K562 (cell line): Measurements from ENCODE around the gene UHRF1. TPM values are rescaled to one million over a fixed set of nuclear protein-coding genes. Genes with fewer than 3 reads are reported as not detected.

Experiments used
- BRCA1 ChIP-seq, 2 experiments: fragments of 450-650 bp in 1 of 2; sonication (generic) in 1 of 2; formaldehyde crosslinking in 1 of 2; IDR thresholded peaks; 2 replicates each; pipeline versions ENCODE4 v1.5.0 to v1.6.1; 2017 to 2020; ENCODE audit warnings: mild to moderate bottlenecking in 1 of 2, missing genetic modification reagents in 1 of 2
- CBX3 ChIP-seq, 2 experiments: IDR thresholded peaks; 1 replicate in 1 of 2; 2 replicates in 1 of 2; pipeline ENCODE4 v1.6.1; 2012; ENCODE audit warnings: inconsistent platforms in 2 of 2, low read length in 2 of 2, borderline replicate concordance in 1 of 2, control low read depth in 1 of 2
- CREB1 ChIP-seq, 2 experiments: sonication (generic) in 1 of 2; formaldehyde crosslinking in 1 of 2; IDR thresholded peaks; 2 replicates each; pipeline versions ENCODE4 v1.6.1 to v1.8.0; 2012 to 2022; ENCODE audit warnings: inconsistent platforms in 1 of 2, mild to moderate bottlenecking in 1 of 2, missing genetic modification reagents in 1 of 2, moderate library complexity in 1 of 2
- ESRRB ChIP-seq: fragments of 250-450 bp; sonication (Bioruptor Pico); IDR thresholded peaks from 2 replicates; pipeline ENCODE4 v1.5.0; 2020; ENCODE audit warnings: mild to moderate bottlenecking, moderate library complexity, borderline replicate concordance
- FOXO4 ChIP-seq: fragments of 450-650 bp; formaldehyde crosslinking; IDR thresholded peaks from 2 replicates; pipeline ENCODE4 v1.4.0; 2020; ENCODE audit warnings: mild to moderate bottlenecking, moderate library complexity
- GATA2 ChIP-seq: sonication (generic); formaldehyde crosslinking; IDR thresholded peaks from 2 replicates; pipeline ENCODE4 v1.4.0; 2020; ENCODE audit warnings: mild to moderate bottlenecking, missing genetic modification reagents
- HOXB6 ChIP-seq: fragments of 250-450 bp; sonication (Bioruptor Pico); IDR thresholded peaks from 2 replicates; pipeline ENCODE4 v1.5.1; 2022; ENCODE audit warnings: mild to moderate bottlenecking, borderline replicate concordance
- MYBL2 ChIP-seq, 2 experiments: fragments of 450-650 bp in 1 of 2; sonication (generic) in 1 of 2; formaldehyde crosslinking in 1 of 2; IDR thresholded peaks; 2 replicates each; pipeline versions ENCODE4 v1.6.1 to v1.8.1; 2017 to 2022; ENCODE audit warnings: borderline replicate concordance in 1 of 2, inconsistent platforms in 1 of 2, low read depth in 1 of 2, mild to moderate bottlenecking in 1 of 2, missing genetic modification reagents in 1 of 2, moderate library complexity in 1 of 2
- PREB ChIP-seq: sonication (generic); formaldehyde crosslinking; IDR thresholded peaks from 2 replicates; pipeline ENCODE4 v1.8.1; 2023; ENCODE audit warnings: mild to moderate bottlenecking, missing genetic modification reagents
- SREBF1 ChIP-seq: fragments of 150-350 bp; IDR thresholded peaks from 2 replicates; pipeline ENCODE4 v1.6.1; 2014; ENCODE audit warnings: antibody characterized with exemption, low read depth, low read length, borderline replicate concordance
- TGIF2 ChIP-seq: sonication (generic); formaldehyde crosslinking; IDR thresholded peaks from 2 replicates; pipeline ENCODE4 v1.8.1; 2022; ENCODE audit warnings: mild to moderate bottlenecking, missing genetic modification reagents, moderate library complexity
- ZFX ChIP-seq: sonication (generic); formaldehyde crosslinking; IDR thresholded peaks from 2 replicates; pipeline ENCODE4 v1.8.0; 2022; ENCODE audit warnings: mild to moderate bottlenecking, missing genetic modification reagents, moderate library complexity
- ZKSCAN3 ChIP-seq: fragments of 250-450 bp; sonication (Bioruptor Pico); IDR thresholded peaks from 2 replicates; pipeline ENCODE4 v1.4.0; 2020
- ZNF224 ChIP-seq: sonication (generic); formaldehyde crosslinking; IDR thresholded peaks from 2 replicates; pipeline ENCODE4 v1.8.0; 2022; ENCODE audit warnings: mild to moderate bottlenecking, missing genetic modification reagents
- ZNF655 ChIP-seq: fragments of 250-450 bp; sonication (Bioruptor Pico); IDR thresholded peaks from 2 replicates; pipeline ENCODE4 v1.5.0; 2021
- polyA plus RNA-seq, 8 experiments: library from polyadenylated mRNA; depleted of rRNA in 4 of 8; stranded (reverse) in 5 of 8; unstranded in 3 of 8; fragments of >200 nt; fragmentation: Nextera tagmentation in 2 of 8; fragmentation: Illumina TruSeq in 1 of 8; extraction: Ambion mirVana in 2 of 8; extraction: Trizol in 1 of 8; gene quantifications; 2 replicates each; pipeline versions ENCODE4 v1.2.1 to v1.2.3, GENCODE V29; 2011 to 2014; ENCODE audit warnings: inconsistent platforms in 1 of 8, missing spikeins in 1 of 8
- total RNA-seq, 7 experiments: library from RNA; depleted of rRNA in 6 of 7; stranded (reverse); fragments of >200 nt in 6 of 7; fragmentation: Illumina TruSeq in 2 of 7; extraction: Trizol in 2 of 7; gene quantifications; 2 replicates each; pipeline versions ENCODE4 v1.2.1 to v1.2.3, GENCODE V29; 2011 to 2021; ENCODE audit warnings: low replicate concordance in 1 of 7
- TF ChIP-seq, protein P1 (sequence below): fragments of 450-650 bp; formaldehyde crosslinking; IDR thresholded peaks from 2 replicates; pipeline ENCODE4 v1.4.0; 2022; ENCODE audit warnings: missing genetic modification characterization
- TF ChIP-seq, protein P2 (sequence below): fragments of 250-450 bp; sonication (Bioruptor Pico); IDR thresholded peaks from 2 replicates; pipeline ENCODE4 v1.4.0; 2020
- TF ChIP-seq, protein P3 (sequence below): fragments of 250-450 bp; sonication (Bioruptor Pico); IDR thresholded peaks from 2 replicates; pipeline ENCODE4 v1.5.0; 2020; ENCODE audit warnings: mild to moderate bottlenecking, borderline replicate concordance

UHRF1 gene
- total and polyA plus RNA-seq, 9 of the 15 experiments (the other 6 are each of a cell fraction or from before 2014, with no cell fraction given): 6.0 to 101 (median 30.9) TPM

DNA sequence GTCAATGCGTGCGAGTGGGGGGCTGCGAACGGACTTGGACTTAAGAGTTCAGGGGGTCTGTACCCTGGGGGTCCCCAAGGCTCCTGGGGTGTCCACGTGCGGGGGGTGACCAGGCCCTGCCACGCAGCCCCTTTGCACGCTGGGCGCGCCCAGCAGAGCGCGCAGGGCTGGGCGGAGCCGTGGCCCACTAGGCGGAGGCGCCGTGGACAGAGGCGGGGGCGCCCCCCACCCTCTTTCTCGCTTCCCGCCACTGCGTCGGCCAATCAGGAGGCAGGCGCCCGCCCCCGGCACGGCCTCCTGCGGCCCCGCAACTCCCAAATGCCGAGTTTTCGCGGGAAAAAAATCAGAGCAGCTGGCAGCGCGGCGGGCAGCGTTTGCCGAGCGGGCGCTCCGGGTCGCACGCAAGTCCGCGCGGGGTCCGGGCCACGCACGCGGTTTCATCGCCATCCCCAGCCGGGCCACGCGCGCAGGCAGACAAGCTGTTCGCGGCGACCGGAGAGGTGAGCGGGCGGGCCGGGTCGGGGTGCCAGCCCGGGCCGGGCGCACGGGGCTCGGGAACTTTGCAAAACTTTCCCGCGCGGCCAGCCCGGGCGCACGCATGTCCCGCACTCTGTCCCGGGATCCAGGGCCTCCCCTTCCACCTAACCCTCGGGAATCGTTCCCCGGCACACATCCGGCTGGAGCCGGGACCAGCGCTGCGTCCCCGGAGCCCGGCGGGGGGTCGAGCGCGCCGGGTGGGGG is at the start of gene UHRF1 (continued):
- no peak for TF ChIP-seq CREB1 (IDR thresholded peaks at IDR 0.05)
- no peak for TF ChIP-seq CREB1 (CRISPR knock-in tag; IDR thresholded peaks at IDR 0.05)
- no peak for TF ChIP-seq PREB (CRISPR knock-in tag)
- TF ChIP-seq MYBL2 (IDR thresholded peaks at IDR 0.05; ENCODE audit: low read depth): no peak
- TF ChIP-seq MYBL2 (CRISPR knock-in tag; IDR thresholded peaks at IDR 0.05; ENCODE audit: borderline replicate concordance): no peak
- TF ChIP-seq, protein P1, sequence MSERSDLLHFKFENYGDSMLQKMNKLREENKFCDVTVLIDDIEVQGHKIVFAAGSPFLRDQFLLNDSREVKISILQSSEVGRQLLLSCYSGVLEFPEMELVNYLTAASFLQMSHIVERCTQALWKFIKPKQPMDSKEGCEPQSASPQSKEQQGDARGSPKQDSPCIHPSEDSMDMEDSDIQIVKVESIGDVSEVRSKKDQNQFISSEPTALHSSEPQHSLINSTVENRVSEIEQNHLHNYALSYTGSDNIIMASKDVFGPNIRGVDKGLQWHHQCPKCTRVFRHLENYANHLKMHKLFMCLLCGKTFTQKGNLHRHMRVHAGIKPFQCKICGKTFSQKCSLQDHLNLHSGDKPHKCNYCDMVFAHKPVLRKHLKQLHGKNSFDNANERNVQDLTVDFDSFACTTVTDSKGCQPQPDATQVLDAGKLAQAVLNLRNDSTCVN: no peak
- TF ChIP-seq BRCA1 (IDR thresholded peaks at IDR 0.05): no peak
- TF ChIP-seq BRCA1 (CRISPR knock-in tag; IDR thresholded peaks at IDR 0.05): no peak
- TF ChIP-seq GATA2 (CRISPR knock-in tag): no peak
- TF ChIP-seq, protein P2, sequence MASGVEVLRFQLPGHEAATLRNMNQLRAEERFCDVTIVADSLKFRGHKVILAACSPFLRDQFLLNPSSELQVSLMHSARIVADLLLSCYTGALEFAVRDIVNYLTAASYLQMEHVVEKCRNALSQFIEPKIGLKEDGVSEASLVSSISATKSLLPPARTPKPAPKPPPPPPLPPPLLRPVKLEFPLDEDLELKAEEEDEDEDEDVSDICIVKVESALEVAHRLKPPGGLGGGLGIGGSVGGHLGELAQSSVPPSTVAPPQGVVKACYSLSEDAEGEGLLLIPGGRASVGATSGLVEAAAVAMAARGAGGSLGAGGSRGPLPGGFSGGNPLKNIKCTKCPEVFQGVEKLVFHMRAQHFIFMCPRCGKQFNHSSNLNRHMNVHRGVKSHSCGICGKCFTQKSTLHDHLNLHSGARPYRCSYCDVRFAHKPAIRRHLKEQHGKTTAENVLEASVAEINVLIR (CRISPR knock-in tag): no peak
- TF ChIP-seq HOXB6 (CRISPR knock-in tag): no peak
- TF ChIP-seq FOXO4 (CRISPR knock-in tag): no peak
- peak; percentile 76; the same call in 1 of the 2 replicates for TF ChIP-seq TGIF2 (CRISPR knock-in tag)
- peak; percentile 50 for TF ChIP-seq ZFX (CRISPR knock-in tag)
- no peak for TF ChIP-seq ESRRB (CRISPR knock-in tag)
- TF ChIP-seq ZKSCAN3 (CRISPR knock-in tag): no peak
- no peak for TF ChIP-seq SREBF1
- TF ChIP-seq, protein P3, sequence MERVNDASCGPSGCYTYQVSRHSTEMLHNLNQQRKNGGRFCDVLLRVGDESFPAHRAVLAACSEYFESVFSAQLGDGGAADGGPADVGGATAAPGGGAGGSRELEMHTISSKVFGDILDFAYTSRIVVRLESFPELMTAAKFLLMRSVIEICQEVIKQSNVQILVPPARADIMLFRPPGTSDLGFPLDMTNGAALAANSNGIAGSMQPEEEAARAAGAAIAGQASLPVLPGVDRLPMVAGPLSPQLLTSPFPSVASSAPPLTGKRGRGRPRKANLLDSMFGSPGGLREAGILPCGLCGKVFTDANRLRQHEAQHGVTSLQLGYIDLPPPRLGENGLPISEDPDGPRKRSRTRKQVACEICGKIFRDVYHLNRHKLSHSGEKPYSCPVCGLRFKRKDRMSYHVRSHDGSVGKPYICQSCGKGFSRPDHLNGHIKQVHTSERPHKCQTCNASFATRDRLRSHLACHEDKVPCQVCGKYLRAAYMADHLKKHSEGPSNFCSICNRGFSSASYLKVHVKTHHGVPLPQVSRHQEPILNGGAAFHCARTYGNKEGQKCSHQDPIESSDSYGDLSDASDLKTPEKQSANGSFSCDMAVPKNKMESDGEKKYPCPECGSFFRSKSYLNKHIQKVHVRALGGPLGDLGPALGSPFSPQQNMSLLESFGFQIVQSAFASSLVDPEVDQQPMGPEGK (CRISPR knock-in tag): no peak
- no peak for TF ChIP-seq ZNF224 (CRISPR knock-in tag)
- no peak for TF ChIP-seq ZNF655 (CRISPR knock-in tag)
- TF ChIP-seq CBX3 (IDR thresholded peaks at IDR 0.05; ENCODE audit: borderline replicate concordance in 1 of 2, low read length in 2 of 2): no peak; a peak in 1 of 3 replicates
